ENCODE measurements around the gene TMEM266.

The TMEM266 gene

GRCh38 chr15:76189106-76189505 lies 129.3 kb downstream of the TMEM266 start:
- no peak for DNase-seq (ENCODE audit: low read depth)
- H3K4me3 ChIP-seq (ENCODE audit: low read depth, low read length): no peak overlapping the region
- no peak for TF ChIP-seq MYC (IDR thresholded peaks at IDR 0.05; ENCODE audit: low read depth, low read length)
- TF ChIP-seq, protein P1, sequence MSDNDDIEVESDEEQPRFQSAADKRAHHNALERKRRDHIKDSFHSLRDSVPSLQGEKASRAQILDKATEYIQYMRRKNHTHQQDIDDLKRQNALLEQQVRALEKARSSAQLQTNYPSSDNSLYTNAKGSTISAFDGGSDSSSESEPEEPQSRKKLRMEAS (IDR thresholded peaks at IDR 0.05; ENCODE audit: low read depth, low read length): no peak
- TF ChIP-seq POLR2A (IDR thresholded peaks at IDR 0.05; ENCODE audit: extremely low read depth, insufficient read length): no peak
- TF ChIP-seq, protein P2, sequence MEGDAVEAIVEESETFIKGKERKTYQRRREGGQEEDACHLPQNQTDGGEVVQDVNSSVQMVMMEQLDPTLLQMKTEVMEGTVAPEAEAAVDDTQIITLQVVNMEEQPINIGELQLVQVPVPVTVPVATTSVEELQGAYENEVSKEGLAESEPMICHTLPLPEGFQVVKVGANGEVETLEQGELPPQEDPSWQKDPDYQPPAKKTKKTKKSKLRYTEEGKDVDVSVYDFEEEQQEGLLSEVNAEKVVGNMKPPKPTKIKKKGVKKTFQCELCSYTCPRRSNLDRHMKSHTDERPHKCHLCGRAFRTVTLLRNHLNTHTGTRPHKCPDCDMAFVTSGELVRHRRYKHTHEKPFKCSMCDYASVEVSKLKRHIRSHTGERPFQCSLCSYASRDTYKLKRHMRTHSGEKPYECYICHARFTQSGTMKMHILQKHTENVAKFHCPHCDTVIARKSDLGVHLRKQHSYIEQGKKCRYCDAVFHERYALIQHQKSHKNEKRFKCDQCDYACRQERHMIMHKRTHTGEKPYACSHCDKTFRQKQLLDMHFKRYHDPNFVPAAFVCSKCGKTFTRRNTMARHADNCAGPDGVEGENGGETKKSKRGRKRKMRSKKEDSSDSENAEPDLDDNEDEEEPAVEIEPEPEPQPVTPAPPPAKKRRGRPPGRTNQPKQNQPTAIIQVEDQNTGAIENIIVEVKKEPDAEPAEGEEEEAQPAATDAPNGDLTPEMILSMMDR (IDR thresholded peaks at IDR 0.05; ENCODE audit: low read depth, low read length): no peak

DNA sequence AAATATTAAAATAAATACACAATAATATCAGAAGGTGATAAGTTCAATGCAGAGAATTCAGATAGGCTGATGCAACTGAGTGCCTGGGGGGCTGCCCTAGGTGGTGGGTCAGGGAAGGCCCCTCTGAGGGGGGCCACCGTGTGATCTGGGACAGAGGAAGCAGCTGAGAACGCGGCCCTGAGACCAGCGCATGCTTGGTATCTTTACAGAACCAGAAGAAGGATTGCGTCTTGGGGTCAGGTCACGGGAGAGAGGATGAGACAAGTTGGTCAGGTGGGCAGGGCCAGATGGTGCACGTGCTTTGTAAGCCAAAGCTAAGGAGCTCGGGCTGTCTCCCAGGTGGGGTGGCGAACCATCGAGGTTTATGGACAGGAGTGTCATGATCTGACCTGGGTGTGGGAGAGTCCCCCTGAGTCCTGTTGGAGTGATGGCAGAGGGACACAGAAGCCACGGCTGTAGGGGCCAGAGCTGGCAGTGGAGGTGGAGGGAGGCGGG lies 130.3 kb downstream of the TMEM266 start:
- DNase-seq (ENCODE audit: low read depth): no peak
- TF ChIP-seq, protein P1 (IDR thresholded peaks at IDR 0.05; ENCODE audit: low read depth, low read length): peak; percentile 5; the same call in 1 of the 2 replicates
- TF ChIP-seq MYC (IDR thresholded peaks at IDR 0.05; ENCODE audit: low read depth, low read length): no peak
- no peak overlapping the region for H3K4me3 ChIP-seq (ENCODE audit: low read depth, low read length)

- H3K4me3 ChIP-seq (ENCODE audit: low read depth, low read length): peak overlapping the region; percentile 18
- TF ChIP-seq, protein P2 (IDR thresholded peaks at IDR 0.05; ENCODE audit: low read depth, low read length): peak; percentile 90
- no peak for TF ChIP-seq POLR2A (IDR thresholded peaks at IDR 0.05; ENCODE audit: extremely low read depth, insufficient read length)
- TF ChIP-seq, protein P1 (IDR thresholded peaks at IDR 0.05; ENCODE audit: low read depth, low read length): 0 out of 2 replicates have a peak, but pooled peaks have one; percentile 18
- TF ChIP-seq MYC (IDR thresholded peaks at IDR 0.05; ENCODE audit: low read depth, low read length): no peak; the same call in 1 of the 2 replicates
- DNase-seq (ENCODE audit: low read depth): peak; percentile 86
These were observed 131.2 kb downstream of the TMEM266 start for GRCh38 chr15:76190751-76191538.

GRCh38 chr15:76191539-76192244 lies 131.9 kb downstream of the TMEM266 start:
- no peak overlapping the region for H3K4me3 ChIP-seq (ENCODE audit: low read depth, low read length)
- no peak for DNase-seq (ENCODE audit: low read depth)

DNA sequence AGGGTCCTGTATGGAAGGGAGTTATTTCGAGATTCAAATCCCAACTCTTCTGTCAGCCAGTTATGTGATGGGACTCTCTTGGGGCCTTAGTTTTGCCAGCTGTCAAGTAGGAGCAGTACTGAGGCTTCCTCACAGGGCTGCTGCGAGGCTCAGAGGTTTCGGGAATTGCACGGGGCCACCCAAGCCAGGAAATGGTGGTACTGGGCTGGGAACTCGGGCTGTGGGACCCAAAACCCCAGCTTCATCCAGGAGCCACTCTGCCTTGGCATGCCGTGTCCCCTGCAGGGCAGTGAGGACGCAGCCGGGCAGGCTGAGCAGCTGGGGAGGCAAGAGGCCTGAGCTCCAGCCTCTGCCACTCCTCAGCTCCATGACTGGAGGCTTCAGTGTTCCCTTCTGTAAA lies 132.9 kb downstream of the TMEM266 start:
- no peak overlapping the region for H3K4me3 ChIP-seq (ENCODE audit: low read depth, low read length)
- DNase-seq (ENCODE audit: low read depth): no peak
- TF ChIP-seq, protein P2 (IDR thresholded peaks at IDR 0.05; ENCODE audit: low read depth, low read length): no peak
- TF ChIP-seq POLR2A (IDR thresholded peaks at IDR 0.05; ENCODE audit: extremely low read depth, insufficient read length) (no peak), MYC (IDR thresholded peaks at IDR 0.05; ENCODE audit: low read depth, low read length) (no peak)
- TF ChIP-seq, protein P1 (IDR thresholded peaks at IDR 0.05; ENCODE audit: low read depth, low read length): no peak

More at GRCh38 chr15:76191539-76192244, 131.9 kb downstream of the TMEM266 start:
- TF ChIP-seq, protein P1 (IDR thresholded peaks at IDR 0.05; ENCODE audit: low read depth, low read length): no peak
- TF ChIP-seq MYC (IDR thresholded peaks at IDR 0.05; ENCODE audit: low read depth, low read length): no peak
- no peak for TF ChIP-seq POLR2A (IDR thresholded peaks at IDR 0.05; ENCODE audit: extremely low read depth, insufficient read length)
- TF ChIP-seq, protein P2 (IDR thresholded peaks at IDR 0.05; ENCODE audit: low read depth, low read length): no peak
